ENCODE measurements around the gene BRD1. TPM values are rescaled to one million over a fixed set of nuclear protein-coding genes. Genes with fewer than 3 reads are reported as not detected.
"Not testable (repeated sequence)": the region's sequence is repeated elsewhere in the genome, so short reads cannot be mapped to it uniquely, and the experiment has no call there.

The BRD1 gene
- polyA plus RNA-seq, 3 donors = 31.0 to 33.1 (median 31.7) TPM

DNA sequence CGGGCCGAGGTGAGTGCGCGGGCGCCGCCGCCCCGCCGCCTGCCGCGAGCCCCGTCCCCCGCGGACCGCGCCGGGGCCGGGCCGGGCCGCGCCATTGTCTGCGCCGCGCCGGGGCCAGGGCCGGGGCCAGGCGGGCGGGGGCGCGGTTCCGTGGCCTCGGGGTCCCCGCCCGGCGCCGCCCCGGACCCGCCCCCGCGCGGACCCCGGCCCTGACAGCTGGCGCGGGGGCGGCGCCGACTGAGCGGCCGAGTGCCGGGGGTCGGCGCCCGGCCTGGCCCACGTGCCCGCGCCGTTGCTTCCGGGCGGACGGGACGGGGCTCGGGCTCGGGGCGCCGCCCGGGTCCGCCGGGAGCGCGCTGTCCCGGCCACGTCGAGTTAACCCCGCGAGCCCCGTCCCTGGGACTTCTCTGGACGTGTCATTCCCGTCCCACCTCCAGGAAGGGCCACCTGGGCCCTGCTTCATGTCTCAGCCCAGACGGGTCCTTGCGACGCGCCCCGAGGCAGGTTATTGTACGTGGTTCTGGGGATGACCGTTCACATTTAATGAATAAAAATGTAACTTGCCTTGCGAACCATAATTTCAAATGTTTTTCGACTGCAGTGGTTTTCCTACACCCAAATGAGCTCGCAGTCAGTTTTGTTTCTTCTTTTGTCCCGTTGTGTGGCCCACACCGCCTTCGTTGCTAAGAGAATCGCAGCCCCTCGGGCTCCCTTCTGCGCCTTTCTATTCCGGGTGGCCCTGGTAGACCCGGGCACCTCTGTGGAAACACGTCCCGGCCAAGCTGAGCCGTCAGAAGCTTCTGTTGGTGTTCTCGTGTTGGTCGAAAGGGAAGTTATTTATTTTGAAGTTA is 26.5 kb upstream of the BRD1 start:
- DNase-seq (ENCODE audit: low read depth in 3 of 3, low spot score in 2 of 3) = peak in 1 of 3 donors; percentile 15

DNA sequence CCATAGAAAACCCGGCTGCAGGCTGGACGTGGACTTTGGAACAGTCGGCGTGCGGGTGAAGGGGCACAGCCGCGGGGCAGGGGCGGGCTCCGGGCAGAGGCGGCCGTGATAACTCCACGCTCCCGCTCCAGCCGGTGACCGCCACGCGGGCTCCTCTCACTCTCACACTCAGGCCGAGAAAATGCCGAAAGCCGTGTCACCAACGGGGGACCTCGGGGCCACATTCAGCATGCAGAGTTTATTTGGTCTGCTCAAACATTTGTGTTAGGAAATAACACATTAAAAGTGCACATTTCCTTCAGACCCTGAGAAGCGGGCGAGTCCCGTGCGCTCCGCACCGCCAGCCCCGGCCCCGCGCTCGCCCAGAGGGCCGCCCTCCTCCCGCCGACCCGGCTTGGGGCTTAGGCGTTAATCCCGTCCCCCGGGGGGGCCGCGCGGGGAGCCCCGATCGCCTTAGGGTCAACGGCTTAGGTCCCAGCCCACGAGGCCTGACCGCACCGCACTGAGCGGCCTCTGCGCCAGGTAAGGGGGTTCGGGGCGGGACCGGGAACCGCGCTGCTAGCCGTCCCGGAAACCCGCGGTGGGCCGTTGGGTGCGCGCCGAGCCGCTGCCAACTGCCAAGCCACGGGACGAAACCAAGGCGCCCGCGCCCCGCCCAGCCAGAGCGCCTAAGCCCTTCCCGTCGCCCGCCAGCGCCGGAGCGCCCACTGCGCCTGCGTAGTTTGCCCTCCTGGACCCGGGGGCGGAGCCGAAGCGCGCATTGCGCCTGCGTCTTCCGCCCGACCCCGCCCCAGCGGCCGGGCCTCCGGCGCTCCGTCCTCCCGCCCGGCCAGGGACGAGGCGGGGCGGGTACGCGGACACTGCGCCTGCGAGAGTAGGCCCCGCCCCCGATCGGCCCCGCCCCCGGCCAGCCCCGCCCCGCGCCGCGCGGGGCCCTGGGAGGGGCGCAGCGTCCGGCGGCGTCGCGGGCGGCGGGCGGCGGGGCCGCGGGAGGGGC is 25.5 kb upstream of the BRD1 start, which contains the start of gene ZBED4:
Gene ZBED4, plus strand, starts transcription at position 947 of the 997 bp plus-strand sequence. CDS start 29,819 bp downstream, outside the sequence.
- peak; percentile 90 to 94 (median 93) for DNase-seq (ENCODE audit: low read depth in 3 of 3, low spot score in 2 of 3)

DNA sequence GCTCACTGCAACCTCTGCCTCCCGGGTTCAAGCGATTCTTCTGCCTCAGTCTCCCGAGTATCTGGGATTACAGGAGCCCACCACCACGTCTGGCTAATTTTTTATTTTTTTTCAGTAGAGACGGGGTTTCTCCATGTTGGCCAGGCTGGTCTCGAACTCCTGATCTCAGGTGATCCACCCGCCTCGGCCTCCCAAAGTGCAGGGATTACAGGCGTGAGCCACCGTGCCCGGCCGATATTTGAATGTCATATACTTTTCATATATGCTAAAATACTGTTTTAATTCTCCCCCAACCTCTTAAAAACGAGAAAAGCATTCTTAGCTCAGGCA is 24.9 kb upstream of the BRD1 start:
- DNase-seq (ENCODE audit: low read depth in 3 of 3, low spot score in 2 of 3) = not testable (repeated sequence)

DNA sequence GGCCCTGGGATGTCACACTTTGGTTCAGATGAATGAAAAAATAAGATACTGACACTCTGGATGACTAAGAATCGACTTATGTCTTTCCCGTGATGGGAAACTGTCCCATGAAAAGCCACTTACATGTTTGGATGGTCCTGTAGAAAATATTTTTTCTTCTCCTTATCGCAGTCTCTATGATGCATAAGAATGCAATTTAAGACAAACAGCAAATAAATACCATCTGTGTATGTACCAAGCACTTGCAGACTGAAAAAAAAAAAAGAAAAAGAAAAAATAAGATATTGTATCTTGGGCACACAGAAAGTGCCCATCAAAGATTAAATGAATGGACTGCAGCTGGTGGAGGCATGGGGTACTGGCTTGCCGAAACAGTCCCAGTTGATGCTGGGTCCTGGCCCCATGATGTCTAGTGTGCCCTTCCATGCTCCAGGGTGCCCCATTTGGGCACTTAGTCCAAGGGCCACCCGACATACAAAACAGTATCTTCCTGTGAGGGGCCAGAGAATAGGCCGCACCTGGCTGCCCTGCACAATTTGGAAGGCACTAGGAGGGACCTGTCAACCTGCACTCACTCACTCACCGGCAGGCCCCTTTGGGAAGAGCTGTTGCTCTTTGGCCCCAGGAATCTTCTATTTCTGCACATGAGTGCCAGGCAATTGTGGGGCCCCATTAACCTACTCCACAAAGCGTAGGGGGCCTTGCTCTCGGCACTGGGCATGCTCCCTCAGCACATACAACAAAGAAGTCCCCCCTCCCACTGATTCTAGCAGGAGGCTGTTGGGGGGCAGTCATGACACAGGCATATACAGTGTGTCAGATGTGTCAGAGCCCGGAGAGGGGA is 23.5 kb upstream of the BRD1 start:
- no peak for DNase-seq (ENCODE audit: low read depth in 3 of 3, low spot score in 2 of 3)

DNA sequence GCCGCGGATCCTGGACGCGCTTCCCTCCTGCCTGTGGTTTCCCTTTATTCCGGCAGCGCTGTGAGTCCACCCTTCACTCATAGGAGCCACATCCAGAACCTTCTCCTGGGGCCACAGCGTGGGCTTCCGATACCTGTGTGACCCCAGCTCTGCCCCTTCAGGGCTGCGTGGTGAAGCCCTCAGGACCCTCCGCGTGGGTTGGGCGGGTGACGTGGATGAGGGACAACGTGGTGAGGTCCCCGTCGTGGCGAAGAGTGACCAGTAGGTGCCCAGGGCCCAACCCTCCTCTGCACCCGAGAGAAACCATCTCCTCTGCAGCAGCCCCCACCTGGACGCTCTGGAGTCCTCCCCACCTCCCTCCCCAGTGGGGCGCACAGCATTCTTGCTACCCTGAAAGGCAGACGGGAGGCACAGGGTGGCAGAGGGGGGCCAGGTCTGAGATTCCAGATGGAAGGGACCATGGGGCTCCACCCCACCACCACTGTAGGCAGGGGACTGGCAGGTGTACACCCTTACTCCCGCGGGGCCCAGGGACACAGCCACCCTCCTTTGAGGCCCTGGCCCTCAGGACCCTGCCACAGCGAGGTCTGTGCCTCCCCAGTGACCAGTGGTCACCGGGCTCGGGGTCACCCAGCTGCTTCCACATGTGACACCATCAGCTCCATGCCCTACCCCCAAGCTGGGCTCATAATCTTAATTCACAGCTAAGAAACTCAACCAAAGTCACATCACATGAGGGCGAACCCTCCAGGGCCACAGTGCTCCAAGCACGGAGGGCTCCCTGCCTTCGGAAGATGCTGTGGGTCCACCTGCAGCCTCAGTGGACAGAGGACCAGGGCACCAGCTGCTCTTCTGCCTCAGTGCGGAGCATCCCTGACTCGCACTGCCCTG is 22.6 kb upstream of the BRD1 start:
- DNase-seq (ENCODE audit: low read depth in 3 of 3, low spot score in 2 of 3) = no peak

DNA sequence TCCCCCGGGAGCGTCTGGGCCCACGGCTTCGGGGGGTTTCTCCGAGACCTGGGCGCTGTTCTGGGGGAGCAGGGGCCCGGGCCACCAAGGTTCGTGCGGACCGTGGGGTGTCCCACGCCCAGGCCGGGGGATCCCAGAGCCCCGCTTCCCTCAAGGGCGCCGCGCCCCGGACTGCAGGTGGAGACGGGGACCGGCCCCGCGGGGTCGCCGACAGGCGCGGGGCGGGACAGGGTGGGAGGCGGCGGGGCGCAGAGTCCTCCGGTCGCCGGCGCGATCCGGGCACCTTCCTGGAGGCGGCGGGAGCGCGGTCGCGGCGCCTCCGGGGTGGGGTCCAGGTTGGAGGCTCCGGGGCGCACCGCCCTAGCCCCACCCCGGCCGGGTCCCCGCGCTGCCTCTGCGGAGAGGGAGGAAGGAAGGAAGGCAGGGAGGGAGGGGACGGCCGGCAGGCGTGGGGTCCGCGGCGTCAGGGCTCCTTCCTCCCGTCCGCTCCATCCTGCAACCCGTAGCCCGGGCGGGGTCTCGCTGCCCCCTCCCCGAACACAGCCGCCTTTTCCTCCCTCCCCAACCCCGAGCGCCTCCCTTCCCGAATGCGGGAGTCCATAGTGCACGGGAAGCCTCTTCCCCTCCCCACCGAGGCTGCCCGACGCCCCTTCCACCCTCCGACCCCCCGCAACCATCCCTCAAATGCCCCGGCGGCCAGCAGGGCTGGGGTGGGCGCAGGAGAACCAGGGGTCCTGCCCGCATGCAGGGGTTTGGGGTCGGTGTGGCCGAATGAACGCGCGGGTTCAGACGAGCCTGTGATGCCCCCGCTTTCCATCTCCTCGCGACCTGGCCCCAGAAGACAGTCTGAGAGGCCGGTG is 21.7 kb upstream of the BRD1 start:
- no peak for DNase-seq (ENCODE audit: low read depth in 3 of 3, low spot score in 2 of 3)

DNA sequence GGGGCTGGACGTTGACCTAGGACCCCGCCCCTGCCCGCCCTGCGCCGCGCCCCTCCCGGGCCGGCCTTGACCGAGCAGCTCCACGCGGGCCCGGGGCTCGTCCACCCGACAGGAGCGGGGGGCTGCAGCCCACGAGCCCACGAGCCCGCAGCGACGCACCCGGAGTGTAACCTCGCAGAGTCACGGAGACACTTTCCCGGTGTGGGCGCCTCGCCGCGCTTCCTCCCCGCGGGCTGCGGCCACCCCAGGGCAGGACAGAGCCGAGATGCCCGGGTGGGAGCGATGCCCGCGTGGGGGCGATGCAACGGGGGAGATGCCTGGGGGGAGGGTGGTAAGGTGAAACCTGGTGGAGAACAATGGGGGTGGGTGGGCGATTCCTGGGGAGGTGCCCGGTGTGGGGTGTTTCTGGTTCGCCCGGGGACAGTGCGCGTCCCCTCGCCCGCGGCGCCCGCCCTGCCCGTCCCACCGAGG is 21.1 kb upstream of the BRD1 start:
- no peak for DNase-seq (ENCODE audit: low read depth in 3 of 3, low spot score in 2 of 3)

DNA sequence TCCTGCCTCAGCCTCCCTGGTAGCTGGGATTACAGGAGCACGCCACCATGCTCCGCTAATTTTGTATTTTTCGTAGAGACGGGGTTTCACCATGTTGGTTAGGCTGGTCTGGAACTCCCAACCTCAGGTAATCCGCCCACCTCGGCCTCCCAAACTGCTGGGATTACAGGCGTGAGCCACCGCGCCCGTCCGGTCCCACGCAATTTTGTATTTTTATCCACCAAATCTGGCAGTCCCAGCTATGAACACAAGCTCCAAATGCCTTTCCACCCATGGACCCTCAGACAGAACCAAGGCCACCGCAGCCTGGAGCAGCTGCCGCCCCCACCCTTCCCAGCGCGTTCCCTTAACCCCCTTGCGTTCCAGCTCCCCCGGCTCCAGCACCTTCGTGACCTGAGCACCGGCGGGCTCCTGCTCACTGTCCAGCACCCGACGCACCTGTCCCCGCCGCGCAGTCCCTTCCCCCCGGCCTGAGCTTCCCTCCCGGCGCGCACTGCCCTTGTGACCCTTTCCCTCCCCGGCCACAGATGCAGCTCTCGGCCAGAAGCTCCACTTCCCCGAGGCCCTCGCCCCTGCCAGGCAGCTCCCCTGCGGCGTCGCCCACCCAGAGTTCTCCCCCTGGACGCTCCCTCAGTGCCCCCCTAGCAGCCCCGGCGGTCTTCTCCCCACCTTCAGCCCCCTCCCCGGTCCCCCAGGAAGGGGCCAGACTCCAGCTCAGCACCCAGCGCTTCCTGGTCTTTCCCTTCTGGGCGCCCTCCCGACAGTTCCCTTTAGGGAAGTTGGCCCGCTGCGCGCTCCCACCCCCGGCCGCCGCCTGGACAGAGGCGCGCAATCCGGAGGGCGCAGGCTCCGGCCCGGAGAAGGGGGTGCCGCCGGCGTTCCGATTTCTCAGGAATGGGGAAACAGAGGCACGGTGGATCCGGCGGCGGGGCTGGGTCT is 20.3 kb upstream of the BRD1 start:
- no peak for DNase-seq (ENCODE audit: low read depth in 3 of 3, low spot score in 2 of 3)

DNA sequence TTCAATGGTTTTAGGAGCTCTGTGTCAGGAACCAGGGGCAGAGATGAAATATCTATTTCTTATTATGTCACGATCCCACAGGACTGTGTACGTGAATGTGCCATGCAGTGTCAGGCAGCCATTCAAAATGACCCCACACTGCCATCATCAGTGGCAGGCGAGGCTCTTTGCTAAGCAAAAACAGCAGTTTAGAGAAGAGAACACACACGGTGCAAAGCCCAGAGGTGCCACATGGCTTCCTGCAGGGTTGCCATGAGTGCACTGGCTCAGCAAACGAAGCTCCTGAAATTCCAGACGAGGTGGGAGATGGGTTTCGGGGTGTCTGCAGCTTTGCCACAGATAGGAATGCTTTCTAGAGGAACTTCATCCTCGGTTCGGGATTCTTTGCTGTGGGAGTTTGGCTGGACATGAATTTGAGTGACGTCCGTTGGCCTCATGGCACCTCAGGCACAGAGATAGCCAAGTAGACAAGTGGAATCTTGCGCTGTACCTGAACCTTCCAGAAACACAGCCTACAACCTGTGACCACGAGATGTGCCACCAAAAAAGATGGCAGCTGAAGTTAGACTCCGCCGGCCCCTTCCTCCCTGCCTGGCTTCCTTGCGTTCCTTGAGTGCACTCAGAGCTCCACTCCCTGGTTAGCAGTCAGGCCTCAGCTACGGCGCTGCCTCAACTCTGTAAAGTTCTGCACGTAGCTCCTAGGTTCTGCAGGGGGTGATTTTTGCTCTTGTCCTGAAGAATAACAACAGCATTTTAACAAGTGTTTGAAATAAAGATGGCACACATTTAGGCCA is 18.2 kb upstream of the BRD1 start:
- no peak for DNase-seq (ENCODE audit: low read depth in 3 of 3, low spot score in 2 of 3)

DNA sequence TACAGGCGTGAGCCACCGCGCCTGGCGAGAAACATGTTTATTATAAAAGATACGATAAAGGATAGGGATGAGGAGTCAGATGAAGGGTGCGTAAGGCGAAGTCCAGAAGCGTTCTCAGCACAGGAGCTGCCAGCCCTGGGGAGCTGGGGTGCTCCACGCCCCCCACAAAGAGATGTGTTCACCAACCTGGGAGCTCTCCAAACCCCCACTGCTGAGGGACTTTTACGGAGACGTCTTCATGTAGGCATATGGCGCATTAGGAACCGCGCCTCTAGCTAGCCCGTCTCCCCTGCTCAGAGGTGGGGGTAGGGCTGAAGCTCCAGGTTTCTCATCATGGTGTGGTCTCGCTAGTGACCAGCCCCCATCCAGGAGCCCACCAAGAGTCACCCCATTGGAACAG is 17.6 kb upstream of the BRD1 start:
- DNase-seq (ENCODE audit: low read depth in 3 of 3, low spot score in 2 of 3) = no peak

DNA sequence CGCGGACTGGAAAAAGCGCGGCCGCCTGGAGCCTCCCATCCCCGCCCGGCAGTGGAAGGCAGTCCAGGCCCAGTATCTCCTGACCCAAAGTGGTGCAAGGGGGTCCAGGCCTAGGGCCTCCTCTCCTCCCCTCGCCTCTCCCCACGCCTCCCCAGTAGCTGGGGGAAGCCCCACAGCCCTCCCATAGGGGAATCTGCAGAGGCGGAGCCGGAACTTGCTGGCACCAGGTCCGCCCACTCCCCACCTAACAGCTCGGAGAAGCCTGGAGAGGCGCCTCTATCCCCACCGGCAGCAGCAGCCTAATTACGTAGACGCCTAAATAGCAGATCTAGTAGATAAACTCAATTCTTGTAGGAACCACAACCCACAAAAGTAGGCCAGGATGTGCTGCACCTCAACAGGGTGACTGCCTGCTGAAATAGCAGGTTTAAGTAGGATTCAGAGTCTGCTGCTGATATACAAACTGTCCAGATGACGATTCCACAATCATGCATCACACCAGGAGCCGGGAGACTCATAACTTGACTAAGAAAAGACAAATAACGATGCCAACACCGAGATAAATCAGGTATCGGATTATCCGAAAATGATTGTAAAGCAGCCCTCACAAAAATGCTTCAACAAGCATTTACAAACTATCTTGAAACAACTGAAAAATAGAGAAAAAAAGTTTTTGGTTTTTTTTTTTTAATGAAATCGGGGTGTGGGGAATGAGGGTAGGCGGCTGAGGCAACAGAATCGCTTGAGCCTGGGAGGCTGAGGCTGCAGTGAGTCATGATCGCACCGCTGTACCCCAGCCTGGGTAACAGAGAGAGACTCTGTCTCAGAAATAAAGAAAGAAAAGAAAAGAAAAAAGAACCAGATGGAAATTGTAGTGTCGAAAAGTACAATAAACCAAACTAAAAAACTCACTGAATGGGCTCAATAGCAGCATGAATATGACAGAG is 11.4 kb upstream of the BRD1 start:
- no peak for DNase-seq (ENCODE audit: low read depth in 3 of 3, low spot score in 2 of 3)

DNA sequence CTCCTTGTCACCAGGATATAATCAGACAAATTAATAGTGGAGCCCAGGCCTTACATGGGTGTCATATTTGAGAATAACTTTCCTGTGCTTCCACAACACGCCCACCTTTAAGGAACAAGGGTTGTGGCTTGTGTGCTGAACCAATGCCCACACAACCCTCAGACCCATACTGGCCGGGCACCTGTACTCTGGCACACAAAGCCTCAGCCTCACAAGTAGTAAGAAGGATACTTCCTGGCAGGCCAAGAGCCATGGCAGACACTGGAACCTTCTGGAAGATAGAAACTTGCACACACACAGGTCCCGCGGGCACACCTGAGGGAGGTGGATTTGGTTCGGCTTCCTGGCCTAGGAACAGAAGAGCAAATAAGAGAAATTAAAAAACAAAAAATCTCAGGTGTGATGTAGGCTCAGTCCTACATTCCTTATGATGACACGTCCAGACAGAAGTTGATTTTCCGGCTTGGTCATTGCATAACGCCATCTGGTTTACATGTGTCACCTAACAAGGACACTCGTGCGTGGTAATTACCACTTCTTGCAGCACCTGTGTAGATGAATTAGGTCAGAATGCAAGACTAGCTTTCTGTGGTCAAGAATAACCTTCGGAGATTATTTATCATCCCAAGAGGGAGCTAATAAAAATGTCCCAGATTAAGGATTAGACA is 5.8 kb upstream of the BRD1 start:
- no peak for DNase-seq (ENCODE audit: low read depth in 3 of 3, low spot score in 2 of 3)

DNA sequence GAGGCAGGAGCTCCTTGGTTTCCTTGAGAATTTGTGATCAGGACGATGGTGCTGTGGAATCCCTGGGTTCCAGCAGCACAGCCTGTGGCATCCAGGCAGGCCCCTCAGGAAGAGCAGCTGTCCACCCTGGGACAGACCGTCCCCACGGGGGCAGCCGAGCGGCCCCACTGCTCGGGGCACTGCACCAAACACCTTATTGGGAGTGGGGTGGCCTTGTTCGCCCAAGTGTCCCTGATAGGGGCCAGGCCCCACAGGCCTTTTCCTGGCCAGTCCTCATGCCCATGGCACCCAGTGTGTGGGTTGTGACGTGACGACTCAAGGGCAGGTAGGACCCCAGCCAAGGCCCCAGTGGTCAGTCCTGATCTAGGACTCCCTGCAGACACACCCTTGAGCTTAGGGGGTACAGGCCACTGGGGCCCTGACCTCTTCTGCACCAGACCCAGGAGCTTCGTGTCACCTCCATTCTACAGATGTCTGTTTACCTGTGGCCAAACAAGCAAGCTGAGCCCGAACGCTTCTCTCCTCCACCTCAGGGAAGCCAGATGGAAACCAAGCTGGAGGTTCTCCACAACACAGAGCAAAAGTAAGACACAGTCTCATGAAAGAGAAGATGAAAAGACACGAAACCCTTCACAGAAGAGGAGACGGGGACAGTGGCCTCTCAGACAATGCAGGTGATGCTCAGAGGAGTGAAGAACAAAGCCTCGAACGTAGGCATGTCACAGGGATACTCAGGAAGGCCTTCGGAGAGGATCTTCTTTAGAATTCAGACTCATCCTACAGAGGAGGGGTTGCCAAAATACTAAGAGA is 1.6 kb upstream of the BRD1 start:
- DNase-seq (ENCODE audit: low read depth in 3 of 3, low spot score in 2 of 3) = no peak

DNA sequence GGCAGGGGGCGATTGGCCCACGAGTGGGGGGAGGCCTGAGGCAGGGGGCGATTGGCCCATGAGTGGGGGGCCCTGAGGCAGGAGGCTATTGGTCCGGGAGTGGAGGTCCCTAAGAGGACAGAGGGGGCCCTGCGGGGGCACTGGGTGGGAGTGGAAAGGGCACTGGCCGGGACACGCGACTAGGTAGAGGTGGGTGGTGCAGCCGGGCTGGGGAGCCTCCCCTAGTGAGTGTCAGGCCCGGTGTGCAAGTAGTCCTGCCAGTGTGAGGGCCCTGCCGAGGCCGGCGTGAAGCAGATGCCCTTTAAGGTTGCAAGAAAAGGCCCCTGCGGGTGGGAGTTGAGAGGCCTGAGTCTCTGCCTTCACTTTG is 909 bp upstream of the BRD1 start:
- no peak for DNase-seq (ENCODE audit: low read depth in 3 of 3, low spot score in 2 of 3)
